ENCODE measurements around the gene SOX12. TPM values are rescaled to one million over a fixed set of nuclear protein-coding genes. Genes with fewer than 3 reads are reported as not detected.

SOX12 gene
- total and polyA plus RNA-seq, 5 donors from 2014 or later: 0.29 to 4.9 (median 0.43) TPM

DNA sequence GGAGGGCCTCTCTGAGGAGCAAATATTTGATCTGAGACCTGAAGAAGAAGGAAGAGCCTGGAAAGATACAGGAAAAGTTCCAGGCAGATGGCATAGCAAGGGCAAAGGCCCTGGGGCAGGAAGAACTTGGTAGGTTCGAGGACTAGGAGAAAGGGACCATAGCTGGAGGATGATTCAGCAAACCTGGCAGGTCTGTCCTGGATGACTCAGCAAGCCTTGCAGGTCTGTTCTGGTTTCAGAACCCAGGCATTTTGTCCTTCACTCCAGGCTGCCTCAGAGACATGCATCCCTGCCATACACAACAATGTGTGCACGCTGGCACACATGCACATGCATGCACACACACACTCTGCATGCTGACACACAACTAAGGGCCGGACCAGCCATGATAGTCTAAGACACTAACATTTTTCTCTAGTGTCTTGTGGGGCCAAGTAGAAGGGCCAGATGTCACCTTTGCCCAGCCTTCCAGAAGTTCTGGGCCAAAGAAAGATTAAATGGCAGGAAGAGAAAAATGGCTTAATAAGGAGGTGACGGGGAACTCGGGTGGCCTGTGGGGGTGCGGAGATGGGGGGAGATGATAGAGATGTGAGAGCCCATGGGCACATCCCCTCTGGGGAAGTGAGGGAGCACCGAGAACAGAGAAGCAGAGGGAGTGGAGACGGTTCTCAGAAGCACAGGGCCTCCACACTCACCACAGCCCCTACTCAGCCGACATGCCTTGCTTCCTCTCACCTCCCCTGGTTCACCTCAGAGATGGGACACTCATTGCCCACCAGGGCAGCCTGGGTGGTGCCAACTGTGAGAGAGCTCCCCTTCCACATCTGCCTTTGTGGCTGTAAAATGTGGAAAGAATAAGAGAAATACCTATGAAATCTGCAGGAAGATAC is 39.8 kb downstream of the SOX12 start:
- H3K27me3 Mint-ChIP-seq: no peaks in the 10 kb centered on the region
- peaks cover 4% of the 10 kb centered on the region for H3K36me3 Mint-ChIP-seq
- Histone ChIP-seq H3K27me3 (ENCODE audit: control insufficient read depth, insufficient read depth, low read length) (no peaks in the 10 kb centered on the region), H3K27ac (ENCODE audit: insufficient read depth, low read length, poor library complexity, severe bottlenecking) (no peak overlapping the region), H3K36me3 (ENCODE audit: control insufficient read depth, insufficient read depth, low read length) (no peaks in the 10 kb centered on the region), H3K4me1 (ENCODE audit: control insufficient read depth, insufficient read depth, low read length, poor library complexity, severe bottlenecking) (peaks cover 20% of the 10 kb centered on the region), H3K4me3 (ENCODE audit: low read depth, low read length) (no peak overlapping the region), H3K9me3 (ENCODE audit: control insufficient read depth in 2 of 2, low read length in 2 of 2) (no peaks in the 10 kb centered on the region)
- peaks cover 0 to 1% (median 0%) of the 10 kb centered on the region in 7 donors for H3K9me3 Mint-ChIP-seq
- peak overlapping the region; percentile 49 to 95 (median 83) for H3K27ac Mint-ChIP-seq
- H3K4me3 Mint-ChIP-seq: peak overlapping the region in 2 of 4 donors; percentile 46 to 74
- DNase-seq (peak in 1 of 3 donors; percentile 57), ATAC-seq (ENCODE audit: low read depth in 2 of 2) (peak in 1 of 2 donors; percentile 33)
- H3K4me1 Mint-ChIP-seq: peaks cover 6 to 43% (median 22%) of the 10 kb centered on the region in 4 donors

DNA sequence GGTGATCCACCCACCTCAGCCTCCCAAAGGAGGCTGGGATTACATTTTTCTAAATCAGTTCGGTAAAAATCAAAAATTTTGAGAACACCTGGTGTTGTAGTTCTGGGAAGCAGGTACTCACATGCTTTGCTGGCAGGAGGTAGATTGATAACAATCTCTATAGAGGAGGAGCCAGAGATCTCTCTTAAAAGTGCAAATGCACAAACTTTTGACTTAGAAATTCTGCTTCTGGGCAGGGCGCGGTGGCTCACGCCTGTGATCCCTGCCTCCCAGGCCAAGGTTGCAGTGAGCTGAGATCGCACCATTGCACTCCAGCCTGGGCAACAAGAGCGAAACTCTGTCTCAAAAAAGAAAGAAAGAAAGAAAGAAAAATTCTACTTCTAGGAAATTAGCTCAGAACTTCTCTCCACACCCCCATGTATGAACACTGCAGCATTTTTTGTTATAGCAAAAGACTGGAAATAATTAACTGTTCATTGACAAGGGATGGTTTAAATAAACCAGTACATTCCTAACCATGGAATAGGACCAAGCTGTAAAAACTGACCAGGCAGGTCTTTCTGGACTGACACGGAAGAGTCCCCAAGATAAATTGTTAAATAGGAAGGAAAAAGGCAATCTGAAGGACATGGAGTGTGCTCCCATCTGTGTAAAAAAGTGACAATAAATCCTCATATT is 40.8 kb downstream of the SOX12 start:
- Mint-ChIP-seq H3K4me1 (peaks cover 10 to 43% (median 23%) of the 10 kb centered on the region in 4 donors), H3K27ac (peak overlapping the region; percentile 64 to 83 (median 80)), H3K27me3 (no peaks in the 10 kb centered on the region), H3K36me3 (peaks cover 4% of the 10 kb centered on the region), H3K9me3 (peaks cover 0 to 1% (median 0%) of the 10 kb centered on the region in 7 donors), H3K4me3 (peak overlapping the region in 2 of 4 donors; percentile 66 to 81)
- no peaks in the 10 kb centered on the region for H3K36me3 ChIP-seq (ENCODE audit: control insufficient read depth, insufficient read depth, low read length)
- H3K9me3 ChIP-seq (ENCODE audit: control insufficient read depth in 2 of 2, low read length in 2 of 2): no peaks in the 10 kb centered on the region
- H3K4me3 ChIP-seq (ENCODE audit: low read depth, low read length): no peak overlapping the region
- no peaks in the 10 kb centered on the region for H3K27me3 ChIP-seq (ENCODE audit: control insufficient read depth, insufficient read depth, low read length)
- peak in 1 of 3 donors; percentile 85 for DNase-seq
- no peak overlapping the region for H3K27ac ChIP-seq (ENCODE audit: insufficient read depth, low read length, poor library complexity, severe bottlenecking)
- ATAC-seq (ENCODE audit: low read depth in 2 of 2): peak; percentile 57 to 64
- peaks cover 20% of the 10 kb centered on the region for H3K4me1 ChIP-seq (ENCODE audit: control insufficient read depth, insufficient read depth, low read length, poor library complexity, severe bottlenecking)

DNA sequence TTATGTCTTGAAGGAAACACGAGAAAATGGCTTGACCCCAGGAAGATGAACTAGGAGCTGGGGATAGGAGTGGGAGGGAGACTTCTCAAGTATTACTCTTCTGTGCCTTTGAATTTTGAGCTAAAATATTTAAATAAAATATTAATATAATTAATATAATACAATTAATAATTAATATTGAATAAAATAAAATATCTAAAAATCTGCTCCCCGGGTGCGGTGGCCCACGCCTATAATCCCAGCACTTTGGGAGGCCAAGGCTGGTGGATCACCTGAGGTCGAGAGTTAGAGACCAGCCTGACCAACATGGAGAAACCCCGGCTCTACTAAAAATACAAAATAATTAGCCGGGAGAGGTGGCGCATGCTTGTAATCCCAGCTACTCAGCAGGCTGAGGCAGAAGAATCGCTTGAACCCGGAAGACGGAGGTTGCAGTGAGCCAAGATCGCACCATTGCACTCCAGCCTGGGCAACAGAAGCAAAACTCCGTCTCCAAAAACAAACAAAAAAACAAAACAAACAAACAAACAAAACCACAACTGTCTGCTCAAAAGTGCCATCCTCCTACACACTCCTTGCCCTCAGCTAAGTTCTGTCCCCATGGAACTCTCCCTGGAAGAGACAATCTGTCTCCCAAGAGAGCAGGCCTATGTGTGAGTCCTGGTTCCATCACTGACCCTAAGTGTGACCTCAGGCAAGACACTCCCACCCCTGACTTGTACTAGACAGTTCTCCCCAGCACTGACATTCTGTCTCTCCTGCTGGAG is 41.5 kb downstream of the SOX12 start:
- no peak for ATAC-seq (ENCODE audit: low read depth in 2 of 2)
- Histone ChIP-seq H3K36me3 (ENCODE audit: control insufficient read depth, insufficient read depth, low read length) (no peaks in the 10 kb centered on the region), H3K4me3 (ENCODE audit: low read depth, low read length) (no peak overlapping the region), H3K4me1 (ENCODE audit: control insufficient read depth, insufficient read depth, low read length, poor library complexity, severe bottlenecking) (peaks cover 20% of the 10 kb centered on the region), H3K27me3 (ENCODE audit: control insufficient read depth, insufficient read depth, low read length) (no peaks in the 10 kb centered on the region), H3K27ac (ENCODE audit: insufficient read depth, low read length, poor library complexity, severe bottlenecking) (no peak overlapping the region), H3K9me3 (ENCODE audit: control insufficient read depth in 2 of 2, low read length in 2 of 2) (no peaks in the 10 kb centered on the region)
- peaks cover 4% of the 10 kb centered on the region for H3K36me3 Mint-ChIP-seq
- DNase-seq: no peak
- H3K27me3 Mint-ChIP-seq: no peaks in the 10 kb centered on the region
- peaks cover 10 to 46% (median 24%) of the 10 kb centered on the region in 4 donors for H3K4me1 Mint-ChIP-seq
- H3K27ac Mint-ChIP-seq: peak overlapping the region in 2 of 3 donors; percentile 64 to 80
- peak overlapping the region in 1 of 4 donors; percentile 81 for H3K4me3 Mint-ChIP-seq
- peaks cover 0 to 1% (median 0%) of the 10 kb centered on the region in 7 donors for H3K9me3 Mint-ChIP-seq

DNA sequence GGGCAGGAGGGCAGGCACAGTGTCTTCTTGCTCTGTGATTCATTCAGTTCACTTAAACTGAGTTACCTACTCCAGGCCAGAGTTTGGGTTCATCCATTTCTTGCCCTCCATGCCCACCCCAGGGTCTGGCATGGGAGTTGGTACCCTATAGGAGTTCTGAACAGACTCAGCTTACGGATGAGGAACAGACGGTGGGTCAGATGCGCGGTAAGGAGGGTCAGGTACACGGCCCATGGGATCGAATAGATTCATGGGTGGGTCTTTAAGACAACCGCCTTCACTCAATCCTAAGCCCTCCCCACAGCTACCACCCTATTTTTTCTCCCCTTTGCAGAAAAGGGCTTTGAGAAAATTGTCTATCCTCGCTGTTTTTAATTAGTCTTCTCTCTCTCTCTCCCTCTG is 42.1 kb downstream of the SOX12 start:
- Mint-ChIP-seq H3K27ac (peak overlapping the region in 2 of 3 donors; percentile 67 to 79), H3K4me1 (peaks cover 10 to 45% (median 25%) of the 10 kb centered on the region in 4 donors), H3K4me3 (no peak overlapping the region), H3K9me3 (peaks cover 0 to 1% (median 0%) of the 10 kb centered on the region in 7 donors), H3K36me3 (peaks cover 4% of the 10 kb centered on the region), H3K27me3 (no peaks in the 10 kb centered on the region)
- H3K27me3 ChIP-seq (ENCODE audit: control insufficient read depth, insufficient read depth, low read length): no peaks in the 10 kb centered on the region
- ATAC-seq (ENCODE audit: low read depth in 2 of 2) (no peak), DNase-seq (no peak)
- H3K27ac ChIP-seq (ENCODE audit: insufficient read depth, low read length, poor library complexity, severe bottlenecking): no peak overlapping the region
- H3K9me3 ChIP-seq (ENCODE audit: control insufficient read depth in 2 of 2, low read length in 2 of 2): no peaks in the 10 kb centered on the region
- H3K4me1 ChIP-seq (ENCODE audit: control insufficient read depth, insufficient read depth, low read length, poor library complexity, severe bottlenecking): peaks cover 17% of the 10 kb centered on the region
- no peaks in the 10 kb centered on the region for H3K36me3 ChIP-seq (ENCODE audit: control insufficient read depth, insufficient read depth, low read length)
- no peak overlapping the region for H3K4me3 ChIP-seq (ENCODE audit: low read depth, low read length)

DNA sequence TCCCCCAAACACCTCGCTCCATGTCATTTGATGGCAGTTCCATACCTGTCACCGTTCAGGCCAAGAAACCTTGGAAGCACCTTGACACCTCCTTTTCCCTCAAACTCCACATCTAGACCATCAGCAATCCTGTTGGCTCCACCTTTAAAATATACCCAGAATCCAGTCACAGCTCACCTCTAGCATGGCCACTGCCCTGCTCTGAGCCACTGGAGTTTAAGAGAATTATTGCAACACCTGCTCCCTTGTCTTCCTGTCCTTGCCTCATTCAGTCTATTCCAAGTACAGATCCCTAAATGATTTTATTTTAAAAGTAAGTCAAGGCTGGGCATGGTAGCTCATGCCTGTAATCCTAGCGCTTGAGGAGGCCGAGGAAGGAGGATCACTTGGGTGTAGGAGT is 43.6 kb downstream of the SOX12 start:
- H3K27ac ChIP-seq (ENCODE audit: insufficient read depth, low read length, poor library complexity, severe bottlenecking): no peak overlapping the region
- Mint-ChIP-seq H3K4me1 (peaks cover 10 to 42% (median 25%) of the 10 kb centered on the region in 4 donors), H3K36me3 (peaks cover 4% of the 10 kb centered on the region), H3K9me3 (peaks cover 0 to 1% (median 0%) of the 10 kb centered on the region in 7 donors), H3K4me3 (no peak overlapping the region), H3K27me3 (no peaks in the 10 kb centered on the region), H3K27ac (peak overlapping the region in 2 of 3 donors; percentile 17 to 62)
- H3K4me3 ChIP-seq (ENCODE audit: low read depth, low read length): no peak overlapping the region
- H3K36me3 ChIP-seq (ENCODE audit: control insufficient read depth, insufficient read depth, low read length): no peaks in the 10 kb centered on the region
- no peaks in the 10 kb centered on the region for H3K27me3 ChIP-seq (ENCODE audit: control insufficient read depth, insufficient read depth, low read length)
- no peak for DNase-seq
- no peaks in the 10 kb centered on the region for H3K9me3 ChIP-seq (ENCODE audit: control insufficient read depth in 2 of 2, low read length in 2 of 2)
- no peak for ATAC-seq (ENCODE audit: low read depth in 2 of 2)
- H3K4me1 ChIP-seq (ENCODE audit: control insufficient read depth, insufficient read depth, low read length, poor library complexity, severe bottlenecking): peaks cover 16% of the 10 kb centered on the region

DNA sequence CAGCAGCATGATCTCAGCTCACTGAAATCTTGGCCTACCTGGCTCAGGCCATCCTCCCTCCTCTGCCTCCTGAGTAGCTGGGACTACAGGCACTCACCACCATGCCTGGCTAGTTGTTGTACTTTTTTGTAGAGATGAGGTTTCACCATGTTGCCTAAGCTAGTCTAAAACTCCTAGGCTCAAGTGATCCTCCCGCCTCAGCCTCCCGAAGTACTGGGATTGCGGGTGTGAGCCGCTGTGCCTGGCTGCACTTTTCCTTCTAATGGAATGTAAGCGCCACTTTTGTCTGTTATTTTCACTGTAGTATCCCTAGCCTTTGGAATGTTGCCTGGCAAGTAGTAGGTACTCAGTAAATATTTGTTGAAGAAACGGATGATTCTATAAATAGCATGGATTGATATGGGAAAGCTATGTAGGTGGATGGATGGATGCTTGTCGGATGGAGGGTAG is 44.8 kb downstream of the SOX12 start:
- no peak overlapping the region for H3K27ac ChIP-seq (ENCODE audit: insufficient read depth, low read length, poor library complexity, severe bottlenecking)
- no peak for ATAC-seq (ENCODE audit: low read depth in 2 of 2)
- H3K36me3 ChIP-seq (ENCODE audit: control insufficient read depth, insufficient read depth, low read length): no peaks in the 10 kb centered on the region
- H3K36me3 Mint-ChIP-seq: peaks cover 4% of the 10 kb centered on the region
- H3K4me1 Mint-ChIP-seq: peaks cover 10 to 33% (median 21%) of the 10 kb centered on the region in 4 donors
- H3K4me3 ChIP-seq (ENCODE audit: low read depth, low read length): no peak overlapping the region
- peak overlapping the region in 1 of 3 donors; percentile 20 for H3K27ac Mint-ChIP-seq
- peaks cover 14% of the 10 kb centered on the region for H3K4me1 ChIP-seq (ENCODE audit: control insufficient read depth, insufficient read depth, low read length, poor library complexity, severe bottlenecking)
- no peaks in the 10 kb centered on the region for H3K27me3 Mint-ChIP-seq
- peaks cover 0 to 1% (median 0%) of the 10 kb centered on the region in 7 donors for H3K9me3 Mint-ChIP-seq
- H3K4me3 Mint-ChIP-seq: peak overlapping the region in 1 of 4 donors; percentile 85
- DNase-seq: no peak
- no peaks in the 10 kb centered on the region for H3K27me3 ChIP-seq (ENCODE audit: control insufficient read depth, insufficient read depth, low read length)
- no peaks in the 10 kb centered on the region for H3K9me3 ChIP-seq (ENCODE audit: control insufficient read depth in 2 of 2, low read length in 2 of 2)

Data from CD4-positive, CD25-positive, alpha-beta regulatory T cell (primary cell).